Keratinocyte (primary cell): ENCODE data around the gene SPECC1. TPM values are rescaled to one million over a fixed set of nuclear protein-coding genes. Genes with fewer than 3 reads are reported as not detected.
"Not testable (repeated sequence)": the region's sequence is repeated elsewhere in the genome, so short reads cannot be mapped to it uniquely, and the experiment has no call there.

ENCODE experiments used
- DNase-seq: peaks from one replicate; pipeline ENCODE4 v3.0.0-alpha.2; 2011; ENCODE audit warnings: low read depth, missing footprints, low spot score
- FAIRE-seq: peaks from 2 replicates; lab custom pipeline; 2011; peaks lifted over from hg19 to GRCh38; lab: Jason Lieb, UNC
- H2AFZ ChIP-seq: 2 replicates; pipeline ENCODE4 v1.6.0; 2012; ENCODE audit warnings: low read length, control low read depth, inconsistent platforms; ENCODE audit not compliant: control insufficient read depth
- H3K27ac ChIP-seq: 2 replicates; pipeline ENCODE4 v1.5.1; 2011; ENCODE audit warnings: low read length; ENCODE audit not compliant: control insufficient read depth, insufficient read depth
- H3K27me3 ChIP-seq: 3 replicates; pipeline ENCODE4 v1.6.0; 2011; ENCODE audit warnings: low read length; ENCODE audit not compliant: control insufficient read depth, insufficient read depth; ENCODE audit errors: extremely low read depth
- H3K36me3 ChIP-seq, 2 experiments: 2 replicates in 1 of 2; 3 replicates in 1 of 2; pipeline ENCODE4 v1.5.1; 2011; ENCODE audit warnings: low read length in 2 of 2, mild to moderate bottlenecking in 1 of 2; ENCODE audit not compliant: control insufficient read depth in 2 of 2, insufficient read depth in 2 of 2; ENCODE audit errors: extremely low read depth in 1 of 2
- H3K4me1 ChIP-seq: 3 replicates; pipeline ENCODE4 v1.5.1; 2011; ENCODE audit warnings: low read length; ENCODE audit not compliant: control insufficient read depth, insufficient read depth; ENCODE audit errors: extremely low read depth
- H3K4me2 ChIP-seq: 3 replicates; pipeline ENCODE4 v1.6.0; 2011; ENCODE audit warnings: low read depth, low read length; ENCODE audit not compliant: control insufficient read depth, insufficient read depth; ENCODE audit errors: extremely low read depth
- H3K4me3 ChIP-seq, 3 experiments: fragments of 200-600 bp in 1 of 3; sonication (generic) in 1 of 3; 2 replicates in 2 of 3; 3 replicates in 1 of 3; pipeline ENCODE4 v1.5.1; 2011 to 2016; ENCODE audit warnings: low read length in 3 of 3, mild to moderate bottlenecking in 3 of 3, control low read depth in 2 of 3, inconsistent platforms in 1 of 3, low read depth in 1 of 3, mixed read lengths in 1 of 3, mixed run types in 1 of 3, moderate library complexity in 1 of 3; ENCODE audit not compliant: control insufficient read depth in 2 of 3, insufficient read depth in 2 of 3; ENCODE audit errors: extremely low read depth in 1 of 3
- H3K79me2 ChIP-seq: 2 replicates; pipeline ENCODE4 v1.6.0; 2012; ENCODE audit warnings: low read length; ENCODE audit not compliant: control insufficient read depth, insufficient read depth
- H3K9ac ChIP-seq: 3 replicates; pipeline ENCODE4 v1.6.0; 2011; ENCODE audit warnings: low read length; ENCODE audit not compliant: control insufficient read depth, insufficient read depth; ENCODE audit errors: extremely low read depth
- H3K9me1 ChIP-seq: 3 replicates; pipeline ENCODE4 v1.6.0; 2011; ENCODE audit warnings: low read length; ENCODE audit not compliant: control insufficient read depth, insufficient read depth; ENCODE audit errors: extremely low read depth
- H3K9me3 ChIP-seq: 2 replicates; pipeline ENCODE4 v1.5.1; 2012; ENCODE audit warnings: low read depth, low read length; ENCODE audit not compliant: control insufficient read depth
- H4K20me1 ChIP-seq: 3 replicates; pipeline ENCODE4 v1.6.0; 2011; ENCODE audit warnings: low read length; ENCODE audit not compliant: control insufficient read depth, insufficient read depth; ENCODE audit errors: extremely low read depth
- EZH2 ChIP-seq: IDR thresholded peaks from one replicate; pipeline ENCODE4 v1.6.1; 2012; ENCODE audit warnings: inconsistent platforms, mild to moderate bottlenecking, low read length, moderate library complexity
- dilution Hi-C: fragments of 300-500 bp; cut with MboI; formaldehyde crosslinking; loops from one replicate; pipeline ENCODE4 v1.7.0; 2020; ENCODE audit warnings: low sequenced_read_pairs; ENCODE audit not compliant: extremely low pct_ligation_motif_present
- polyA plus RNA-seq, 5 experiments: library from polyadenylated mRNA; depleted of rRNA in 3 of 5; stranded (reverse) in 3 of 5; stranded (forward) in 1 of 5; unstranded in 1 of 5; fragments of >200 nt; gene quantifications; 1 replicate in 1 of 5; 2 replicates in 3 of 5; 3 replicates in 1 of 5; pipeline versions ENCODE4 v1.2.1 to v1.2.3, GENCODE V29; 2011 to 2012; ENCODE audit warnings: missing spikeins in 2 of 5, low read depth in 1 of 5, low replicate concordance in 1 of 5
- TF ChIP-seq, protein P1 (sequence below), 3 experiments: IDR thresholded peaks in 1 of 3; conservative IDR thresholded peaks in 1 of 3; optimal IDR thresholded peaks in 1 of 3; 2 replicates in 2 of 3; 3 replicates in 1 of 3; pipeline versions ENCODE3 to v1.5.1; 2011; ENCODE audit warnings: low read length in 3 of 3, mild to moderate bottlenecking in 3 of 3, moderate library complexity in 2 of 3, control low read depth in 1 of 3, inconsistent platforms in 1 of 3; ENCODE audit not compliant: insufficient read depth in 2 of 3; ENCODE audit errors: extremely low read depth in 1 of 3

The SPECC1 gene
- polyA plus RNA-seq, 1 donor (not counting 4 experiments of a cell fraction or from before 2014, with no cell fraction given): 20.9 TPM

DNA sequence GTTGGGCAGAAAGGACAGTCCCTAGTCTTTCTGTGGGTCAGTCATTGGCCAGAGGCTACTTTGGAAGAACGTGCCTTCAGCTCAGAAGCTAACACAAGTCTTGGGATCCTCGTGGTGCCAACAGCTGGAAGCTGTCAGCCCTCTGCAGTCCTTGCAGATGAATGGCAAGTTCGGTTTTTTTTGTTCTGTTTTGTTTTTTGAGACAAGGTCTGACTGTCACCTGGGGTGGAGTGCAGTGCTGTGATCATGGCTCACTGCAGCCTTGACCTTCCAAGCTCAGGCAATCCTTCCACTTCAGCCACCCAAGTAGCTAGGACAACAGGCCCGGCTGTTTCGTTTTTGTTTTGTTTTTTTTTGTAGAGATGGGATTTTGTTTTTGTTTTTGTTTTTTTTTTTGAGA, 149.4 kb downstream of the SPECC1 start:
- dilution Hi-C loops: no loop called here
- H4K20me1 ChIP-seq: no peaks in the 10 kb centered on the region

DNA sequence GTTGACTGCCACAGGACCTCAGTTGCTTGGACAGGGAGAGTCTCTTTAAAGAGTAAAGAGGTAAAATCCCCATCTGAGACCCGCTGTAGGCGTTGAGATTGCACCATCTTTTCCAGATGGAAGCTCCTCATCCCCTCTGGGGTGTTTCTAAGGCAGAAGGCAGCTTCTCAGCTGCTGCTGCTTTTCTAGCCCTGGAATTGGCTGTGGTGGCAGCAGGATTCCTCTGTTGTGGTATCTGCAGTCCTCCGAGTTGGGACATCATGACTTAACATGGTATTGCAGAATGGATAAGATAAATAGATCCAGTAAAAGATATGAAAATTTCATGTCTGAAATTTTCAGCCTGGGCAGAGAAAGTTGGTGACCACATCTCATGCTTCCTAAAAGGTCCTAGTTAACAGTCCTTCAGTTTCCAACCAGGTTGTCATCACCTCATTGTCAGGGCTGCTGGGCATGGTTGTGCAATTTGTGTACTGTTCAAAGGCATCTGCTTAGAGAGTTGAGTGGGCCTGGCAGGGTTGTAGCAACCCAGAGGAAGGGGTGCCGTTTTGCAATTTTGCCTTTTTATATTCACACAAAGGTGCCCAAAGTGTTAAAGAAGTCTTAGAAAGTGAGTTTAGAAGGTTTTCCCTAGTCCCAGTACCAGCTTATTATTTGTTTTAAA, 150.4 kb downstream of the SPECC1 start:
- Histone ChIP-seq H3K4me3 (no peak overlapping the region), H3K9me1 (no peaks in the 10 kb centered on the region), H3K4me1 (peaks cover 6% of the 10 kb centered on the region), H3K4me2 (no peak overlapping the region), H3K9ac (no peak overlapping the region), H2AFZ (no peak overlapping the region), H3K27me3 (no peaks in the 10 kb centered on the region), H3K9me3 (no peaks in the 10 kb centered on the region), H3K36me3 (peaks cover 2% of the 10 kb centered on the region in 2 experiments), H4K20me1 (no peaks in the 10 kb centered on the region), H3K79me2 (peaks cover 45% of the 10 kb centered on the region), H3K27ac (no peak overlapping the region)
- FAIRE-seq: peak; percentile 23
- dilution Hi-C loops: no loop called here
- TF ChIP-seq EZH2: no peak
- TF ChIP-seq, protein P1, sequence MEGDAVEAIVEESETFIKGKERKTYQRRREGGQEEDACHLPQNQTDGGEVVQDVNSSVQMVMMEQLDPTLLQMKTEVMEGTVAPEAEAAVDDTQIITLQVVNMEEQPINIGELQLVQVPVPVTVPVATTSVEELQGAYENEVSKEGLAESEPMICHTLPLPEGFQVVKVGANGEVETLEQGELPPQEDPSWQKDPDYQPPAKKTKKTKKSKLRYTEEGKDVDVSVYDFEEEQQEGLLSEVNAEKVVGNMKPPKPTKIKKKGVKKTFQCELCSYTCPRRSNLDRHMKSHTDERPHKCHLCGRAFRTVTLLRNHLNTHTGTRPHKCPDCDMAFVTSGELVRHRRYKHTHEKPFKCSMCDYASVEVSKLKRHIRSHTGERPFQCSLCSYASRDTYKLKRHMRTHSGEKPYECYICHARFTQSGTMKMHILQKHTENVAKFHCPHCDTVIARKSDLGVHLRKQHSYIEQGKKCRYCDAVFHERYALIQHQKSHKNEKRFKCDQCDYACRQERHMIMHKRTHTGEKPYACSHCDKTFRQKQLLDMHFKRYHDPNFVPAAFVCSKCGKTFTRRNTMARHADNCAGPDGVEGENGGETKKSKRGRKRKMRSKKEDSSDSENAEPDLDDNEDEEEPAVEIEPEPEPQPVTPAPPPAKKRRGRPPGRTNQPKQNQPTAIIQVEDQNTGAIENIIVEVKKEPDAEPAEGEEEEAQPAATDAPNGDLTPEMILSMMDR (optimal IDR thresholded peaks at IDR 0.05 in 1 of 3, IDR thresholded peaks at IDR 0.05 in 1 of 3, conservative IDR thresholded peaks at IDR 0.05 in 1 of 3; ENCODE audit: extremely low read depth in 1 of 3, insufficient read depth in 2 of 3, low read length in 3 of 3): no peak
- DNase-seq: no peak

More for the DNA sequence above, 149.4 kb downstream of the SPECC1 start:
- no peak overlapping the region for H3K4me3 ChIP-seq
- H3K36me3 ChIP-seq: peaks cover 1 to 2% of the 10 kb centered on the region in 2 experiments
- H3K79me2 ChIP-seq: peaks cover 44% of the 10 kb centered on the region
- H3K9ac ChIP-seq: no peak overlapping the region
- peaks cover 6% of the 10 kb centered on the region for H3K4me1 ChIP-seq
- no peak overlapping the region for H3K4me2 ChIP-seq
- DNase-seq: no peak
- no peaks in the 10 kb centered on the region for H3K9me3 ChIP-seq
- H3K27me3 ChIP-seq: no peaks in the 10 kb centered on the region
- no peak for FAIRE-seq
- no peak overlapping the region for H2AFZ ChIP-seq
- TF ChIP-seq, protein P1 (optimal IDR thresholded peaks at IDR 0.05 in 1 of 3, IDR thresholded peaks at IDR 0.05 in 1 of 3, conservative IDR thresholded peaks at IDR 0.05 in 1 of 3; ENCODE audit: extremely low read depth in 1 of 3, insufficient read depth in 2 of 3, low read length in 3 of 3): no peak
- TF ChIP-seq EZH2: no peak
- no peak overlapping the region for H3K27ac ChIP-seq
- no peaks in the 10 kb centered on the region for H3K9me1 ChIP-seq

DNA sequence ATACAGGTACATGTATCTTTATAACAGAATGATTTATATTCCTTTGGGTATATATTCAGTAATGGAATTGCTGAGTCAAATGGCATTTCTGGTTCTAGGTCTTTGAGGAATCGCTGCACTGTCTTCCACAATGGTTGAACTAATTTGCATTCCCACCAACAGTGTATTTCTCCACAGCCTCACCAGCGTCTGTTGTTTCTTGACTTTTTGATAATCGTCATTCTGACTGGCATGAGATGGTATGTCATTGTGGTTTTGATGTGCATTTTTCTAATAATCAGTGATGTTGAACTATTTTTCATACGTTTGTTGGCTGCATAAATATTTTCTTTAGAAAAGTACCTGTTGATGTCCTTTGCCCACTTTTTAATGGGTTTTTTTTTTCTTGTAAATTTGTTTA, 156.4 kb downstream of the SPECC1 start:
- H2AFZ ChIP-seq, H3K4me1 ChIP-seq, H3K27ac ChIP-seq, H3K36me3 ChIP-seq, H3K9me1 ChIP-seq, H4K20me1 ChIP-seq, H3K4me2 ChIP-seq, H3K9me3 ChIP-seq, dilution Hi-C loops, H3K4me3 ChIP-seq, DNase-seq, H3K27me3 ChIP-seq, FAIRE-seq, H3K9ac ChIP-seq: not testable (repeated sequence)
- H3K79me2 ChIP-seq: peaks cover 37% of the 10 kb centered on the region
